H1 (cell line): ENCODE measurements around the gene SLC66A2. TPM values are rescaled to one million over a fixed set of nuclear protein-coding genes. Genes with fewer than 3 reads are reported as not detected.

Experiments used
- CTCF ChIA-PET: fragments of 300-600 bp; sonication (Branson Sonifier 250); formaldehyde crosslinking; loops from one replicate; lab custom pipeline; 2021; ENCODE audit not compliant: partially characterized antibody; lab: Charles Lee
- POLR2A ChIA-PET: fragments of 300-600 bp; sonication (Branson Sonifier 250); formaldehyde crosslinking; loops from one replicate; lab custom pipeline; 2021; ENCODE audit warnings: inconsistent platforms; ENCODE audit not compliant: partially characterized antibody; lab: Charles Lee
- DNase-seq, 2 experiments: peaks; one replicate each; pipeline versions ENCODE4 v3.0.0 to v3.0.0-alpha.2; 2010 to 2022; ENCODE audit warnings: low spot score in 2 of 2, low read depth in 1 of 2, mixed read lengths in 1 of 2
- FAIRE-seq: peaks from 2 replicates; lab custom pipeline; 2011; peaks lifted over from hg19 to GRCh38; lab: Jason Lieb, UNC
- H2AFZ ChIP-seq: 2 replicates; pipeline ENCODE4 v1.8.1; 2012; ENCODE audit warnings: low read length, inconsistent platforms
- H2AK5ac ChIP-seq: 2 replicates; pipeline ENCODE4 v1.6.1; 2013; ENCODE audit warnings: low read depth, low read length
- H2BK120ac ChIP-seq: replicated peaks from 2 replicates; pipeline ENCODE3; 2013; ENCODE audit warnings: low read depth, low read length, inconsistent platforms
- H2BK12ac ChIP-seq: 2 replicates; pipeline ENCODE4 v1.6.1; 2013; ENCODE audit warnings: low read depth, low read length
- H2BK15ac ChIP-seq: 2 replicates; pipeline ENCODE4 v1.6.1; 2013; ENCODE audit warnings: low read length
- H2BK20ac ChIP-seq: 2 replicates; pipeline ENCODE4 v1.6.1; 2013; ENCODE audit warnings: low read length
- H2BK5ac ChIP-seq: 2 replicates; pipeline ENCODE4 v1.6.1; 2013; ENCODE audit warnings: low read depth, low read length
- H3K14ac ChIP-seq: 2 replicates; pipeline ENCODE4 v1.6.1; 2013; ENCODE audit warnings: inconsistent platforms; ENCODE audit not compliant: insufficient read length
- H3K18ac ChIP-seq: 2 replicates; pipeline ENCODE4 v1.6.1; 2013; ENCODE audit warnings: low read length; ENCODE audit errors: extremely low read depth
- H3K23ac ChIP-seq: 2 replicates; pipeline ENCODE4 v1.6.1; 2013; ENCODE audit warnings: inconsistent platforms; ENCODE audit not compliant: insufficient read length
- H3K23me2 ChIP-seq: 2 replicates; pipeline ENCODE4 v1.6.1; 2013; ENCODE audit warnings: low read depth, low read length
- H3K27ac ChIP-seq: 2 replicates; pipeline ENCODE4 v1.6.1; 2011; ENCODE audit warnings: low read depth, low read length, inconsistent platforms
- H3K27me3 ChIP-seq, 4 experiments: replicated peaks in 1 of 4; 1 replicate in 1 of 4; 2 replicates in 3 of 4; pipeline versions ENCODE4 v1.6.1 to v1.8.1; 2011 to 2013; ENCODE audit warnings: low read length in 3 of 4, mild to moderate bottlenecking in 3 of 4, inconsistent platforms in 2 of 4, mixed read lengths in 2 of 4, moderate library complexity in 1 of 4; ENCODE audit not compliant: control insufficient read depth in 3 of 4, insufficient read depth in 3 of 4; ENCODE audit errors: extremely low read depth in 1 of 4
- H3K36me3 ChIP-seq, 4 experiments: 2 replicates each; pipeline versions ENCODE4 v1.6.1 to v1.8.1; 2011 to 2013; ENCODE audit warnings: mild to moderate bottlenecking in 4 of 4, low read length in 3 of 4, moderate library complexity in 2 of 4, control low read depth in 1 of 4, inconsistent platforms in 1 of 4; ENCODE audit not compliant: insufficient read depth in 4 of 4, control insufficient read depth in 2 of 4
- H3K4ac ChIP-seq: replicated peaks from 2 replicates; pipeline ENCODE3; 2013; ENCODE audit warnings: low read length, low read depth, mixed read lengths, inconsistent platforms; ENCODE audit not compliant: insufficient read length
- H3K4me1 ChIP-seq, 4 experiments: replicated peaks in 1 of 4; 1 replicate in 1 of 4; 2 replicates in 3 of 4; pipeline versions ENCODE4 v1.6.1 to v1.8.1; 2011 to 2013; ENCODE audit warnings: low read length in 3 of 4, inconsistent platforms in 2 of 4, mixed read lengths in 1 of 4; ENCODE audit not compliant: insufficient read depth in 4 of 4, control insufficient read depth in 3 of 4
- H3K4me2 ChIP-seq, 2 experiments: 2 replicates each; pipeline versions ENCODE4 v1.6.1 to v1.8.1; 2011 to 2013; ENCODE audit warnings: low read depth in 2 of 2, low read length in 2 of 2, control low read depth in 1 of 2, inconsistent platforms in 1 of 2, mild to moderate bottlenecking in 1 of 2; ENCODE audit not compliant: insufficient read depth in 1 of 2
- H3K4me3 ChIP-seq, 4 experiments: fragments of 200-600, 300-600 bp in 1 of 4; sonication (generic), shearing (Covaris generic), sonication (Bioruptor Twin) in 1 of 4; 2 replicates each; pipeline versions ENCODE4 v1.5.1 to v1.8.1; 2011 to 2016; ENCODE audit warnings: low read length in 4 of 4, low read depth in 3 of 4, control low read depth in 2 of 4, inconsistent platforms in 2 of 4, mild to moderate bottlenecking in 2 of 4, mixed read lengths in 1 of 4, moderate library complexity in 1 of 4; ENCODE audit not compliant: insufficient read depth in 2 of 4; ENCODE audit errors: extremely low read depth in 1 of 4
- H3K56ac ChIP-seq: replicated peaks from 2 replicates; pipeline ENCODE3; 2013; ENCODE audit warnings: low read depth, mild to moderate bottlenecking, mixed read lengths, low read length, inconsistent platforms; ENCODE audit not compliant: insufficient read length
- H3K79me1 ChIP-seq: 2 replicates; pipeline ENCODE4 v1.6.1; 2013; ENCODE audit warnings: low read depth, low read length, control low read depth
- H3K79me2 ChIP-seq, 2 experiments: 2 replicates each; pipeline versions ENCODE4 v1.6.1 to v1.8.1; 2012 to 2013; ENCODE audit warnings: low read length in 2 of 2, mild to moderate bottlenecking in 2 of 2, inconsistent platforms in 1 of 2; ENCODE audit not compliant: insufficient read depth in 2 of 2, control insufficient read depth in 1 of 2
- H3K9ac ChIP-seq, 4 experiments: replicated peaks in 1 of 4; 1 replicate in 1 of 4; 2 replicates in 3 of 4; pipeline versions ENCODE4 v1.6.1 to v1.8.1; 2011 to 2013; ENCODE audit warnings: low read depth in 3 of 4, low read length in 3 of 4, control low read depth in 2 of 4, mild to moderate bottlenecking in 2 of 4, moderate library complexity in 2 of 4, inconsistent platforms in 1 of 4; ENCODE audit errors: extremely low read depth in 1 of 4
- H3K9me3 ChIP-seq, 2 experiments: 2 replicates each; pipeline versions ENCODE4 v1.6.1 to v1.8.1; 2012 to 2013; ENCODE audit warnings: mild to moderate bottlenecking in 2 of 2, moderate library complexity in 2 of 2, control low read depth in 1 of 2, inconsistent platforms in 1 of 2, low read depth in 1 of 2, low read length in 1 of 2, mixed read lengths in 1 of 2; ENCODE audit not compliant: insufficient read depth in 2 of 2
- H4K20me1 ChIP-seq, 2 experiments: replicated peaks in 1 of 2; 2 replicates each; pipeline versions ENCODE3 to v1.8.1; 2011 to 2013; ENCODE audit warnings: inconsistent platforms in 2 of 2, low read length in 2 of 2, mild to moderate bottlenecking in 1 of 2; ENCODE audit not compliant: insufficient read depth in 2 of 2, control insufficient read depth in 1 of 2
- H4K5ac ChIP-seq: 2 replicates; pipeline ENCODE4 v1.6.1; 2013; ENCODE audit warnings: low read length, low read depth, mixed read lengths, inconsistent platforms; ENCODE audit not compliant: insufficient read length
- H4K8ac ChIP-seq: 2 replicates; pipeline ENCODE4 v1.8.0; 2013; ENCODE audit warnings: mild to moderate bottlenecking, moderate library complexity, low read length, inconsistent platforms; ENCODE audit not compliant: insufficient read depth; ENCODE audit errors: extremely low read depth
- H4K91ac ChIP-seq: replicated peaks from 2 replicates; pipeline ENCODE3; 2013; ENCODE audit warnings: low read length, mixed read lengths, inconsistent platforms; ENCODE audit not compliant: insufficient read length
- CHD1 ChIP-seq: IDR thresholded peaks from 2 replicates; pipeline ENCODE4 v1.6.1; 2012; ENCODE audit warnings: low read depth, low read length, improper control_type of control experiment
- FOSL1 ChIP-seq: IDR thresholded peaks from 2 replicates; pipeline ENCODE4 v1.6.1; 2011; ENCODE audit warnings: mild to moderate bottlenecking, low read depth, low read length, moderate library complexity; ENCODE audit not compliant: insufficient read depth
- GTF2F1 ChIP-seq: IDR thresholded peaks from 2 replicates; pipeline ENCODE4 v1.6.1; 2012; ENCODE audit warnings: low read depth, low read length, improper control_type of control experiment, borderline replicate concordance
- HDAC2 ChIP-seq, 2 experiments: fragments of 300-600 bp in 1 of 2; sonication (generic) in 1 of 2; IDR thresholded peaks; 2 replicates each; pipeline ENCODE4 v1.6.1; 2011 to 2012; ENCODE audit warnings: low read depth in 2 of 2, low read length in 2 of 2, mild to moderate bottlenecking in 2 of 2, moderate library complexity in 2 of 2, borderline replicate concordance in 1 of 2, inconsistent platforms in 1 of 2
- POLR2A ChIP-seq, 2 experiments: IDR thresholded peaks; 1 replicate in 1 of 2; 2 replicates in 1 of 2; pipeline ENCODE4 v1.6.1; 2011; ENCODE audit warnings: low read depth in 2 of 2, low read length in 2 of 2, mild to moderate bottlenecking in 2 of 2; ENCODE audit errors: control extremely low read depth in 1 of 2
- POLR2AphosphoS5 ChIP-seq: IDR thresholded peaks from 2 replicates; pipeline ENCODE4 v1.6.1; 2011; ENCODE audit warnings: low read depth, low read length
- RXRA ChIP-seq: IDR thresholded peaks from 2 replicates; pipeline ENCODE4 v1.6.1; 2011; ENCODE audit warnings: low read depth, mild to moderate bottlenecking, low read length, moderate library complexity; ENCODE audit not compliant: insufficient read depth
- SIX5 ChIP-seq: IDR thresholded peaks from 2 replicates; pipeline ENCODE4 v1.6.1; 2011; ENCODE audit warnings: mild to moderate bottlenecking, low read depth, low read length
- SP1 ChIP-seq: IDR thresholded peaks from 2 replicates; pipeline ENCODE4 v1.6.1; 2011; ENCODE audit warnings: low read depth, low read length
- SP4 ChIP-seq: IDR thresholded peaks from 2 replicates; pipeline ENCODE4 v1.6.1; 2012; ENCODE audit warnings: low read length, inconsistent platforms
- TEAD4 ChIP-seq: IDR thresholded peaks from 2 replicates; pipeline ENCODE4 v1.6.1; 2012; ENCODE audit warnings: low read depth, low read length, inconsistent platforms, mixed read lengths
- WGBS, 2 experiments: shearing (Covaris generic) in 1 of 2; methylation state at CpG; one replicate each; pipeline versions ENCODE4 v1.1.6 to v1.1.7; 2013 to 2015; ENCODE audit warnings: low lambda C conversion rate in 2 of 2, mixed read lengths in 2 of 2, inconsistent platforms in 1 of 2, low coverage in 1 of 2, missing lambda C conversion rate in 1 of 2; ENCODE audit not compliant: insufficient replicate concordance in 2 of 2, insufficient coverage in 1 of 2, insufficient read length in 1 of 2; ENCODE audit errors: extremely low coverage in 1 of 2, missing lambda C conversion rate in 1 of 2; 5-methylcytosine and 5-hydroxymethylcytosine counted together
- polyA plus RNA-seq, 7 experiments: library from polyadenylated mRNA; depleted of rRNA in 3 of 7; stranded (reverse) in 5 of 7; unstranded in 2 of 7; fragments of >200 nt in 5 of 7; fragments of 200-250 nt in 2 of 7; gene quantifications; 1 replicate in 5 of 7; 2 replicates in 1 of 7; 4 replicates in 1 of 7; pipeline versions ENCODE4 v1.2.1 to v1.2.3, GENCODE V29; 2011 to 2013; ENCODE audit warnings: missing spikeins in 2 of 7, mixed read lengths in 2 of 7
- total RNA-seq: library from RNA; stranded (reverse); fragmentation: NEBNext Ultra II Directional; extraction: Animal tissue kit (Norgen Biotek cat#: 25700); gene quantifications from 2 replicates; pipeline ENCODE4 v1.2.1, GENCODE V29; 2021
- TF ChIP-seq, protein P1 (sequence below): IDR thresholded peaks from 2 replicates; pipeline ENCODE4 v1.6.1; 2012; ENCODE audit warnings: low read length, inconsistent platforms

The SLC66A2 gene
- total and polyA plus RNA-seq, 2 of the 8 experiments (the other 6 are each of a cell fraction or from before 2014, with no cell fraction given): 15.0 to 18.9 TPM

DNA sequence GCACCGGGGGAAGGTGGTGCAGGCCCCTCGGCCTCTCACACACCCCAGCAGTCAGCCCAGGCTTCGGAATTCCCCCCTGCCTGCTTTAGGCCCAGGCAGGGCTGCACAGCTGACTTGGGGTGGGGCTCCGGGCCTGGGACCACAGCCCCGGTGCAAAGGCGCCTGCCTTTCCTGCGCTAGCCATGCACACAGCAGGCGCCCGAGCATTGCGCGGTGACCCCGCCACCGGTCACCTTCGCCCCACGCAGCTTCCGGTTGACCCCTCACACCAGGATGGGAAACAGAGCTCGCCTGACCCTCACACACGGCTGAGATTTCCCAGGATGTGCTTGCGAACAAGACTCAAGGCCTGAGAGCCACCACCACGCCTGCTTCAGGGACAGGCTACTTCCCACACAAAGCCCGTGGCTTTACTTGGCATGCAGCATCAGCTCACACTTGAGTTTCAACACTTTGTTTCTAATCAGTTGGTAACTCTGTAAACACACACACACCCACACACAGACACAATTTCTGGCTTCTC, 46.0 kb downstream of the SLC66A2 start:
- Histone ChIP-seq H3K27ac (no peak overlapping the region), H3K56ac (no peak overlapping the region)
- TF ChIP-seq GTF2F1 (no peak), RXRA (no peak), FOSL1 (no peak), SP1 (no peak), CHD1 (no peak), POLR2AphosphoS5 (no peak), HDAC2 (IDR thresholded peaks at IDR 0.05; ENCODE audit: borderline replicate concordance in 1 of 2, low read depth in 2 of 2, low read length in 2 of 2) (no peak), POLR2A (IDR thresholded peaks at IDR 0.05; ENCODE audit: control extremely low read depth in 1 of 2, low read depth in 2 of 2, low read length in 2 of 2) (no peak), SIX5 (no peak), SP4 (no peak), TEAD4 (no peak)
- TF ChIP-seq, protein P1, sequence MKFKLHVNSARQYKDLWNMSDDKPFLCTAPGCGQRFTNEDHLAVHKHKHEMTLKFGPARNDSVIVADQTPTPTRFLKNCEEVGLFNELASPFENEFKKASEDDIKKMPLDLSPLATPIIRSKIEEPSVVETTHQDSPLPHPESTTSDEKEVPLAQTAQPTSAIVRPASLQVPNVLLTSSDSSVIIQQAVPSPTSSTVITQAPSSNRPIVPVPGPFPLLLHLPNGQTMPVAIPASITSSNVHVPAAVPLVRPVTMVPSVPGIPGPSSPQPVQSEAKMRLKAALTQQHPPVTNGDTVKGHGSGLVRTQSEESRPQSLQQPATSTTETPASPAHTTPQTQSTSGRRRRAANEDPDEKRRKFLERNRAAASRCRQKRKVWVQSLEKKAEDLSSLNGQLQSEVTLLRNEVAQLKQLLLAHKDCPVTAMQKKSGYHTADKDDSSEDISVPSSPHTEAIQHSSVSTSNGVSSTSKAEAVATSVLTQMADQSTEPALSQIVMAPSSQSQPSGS: no peak

More for the DNA sequence above, 46.0 kb downstream of the SLC66A2 start:
- Histone ChIP-seq H4K20me1 (peaks cover 0 to 1% of the 10 kb centered on the region in 2 experiments), H3K23me2 (no peaks in the 10 kb centered on the region; the same call in 1 of the 2 replicates), H2AFZ (no peak overlapping the region), H3K27me3 (no peaks in the 10 kb centered on the region), H2BK20ac (no peak overlapping the region), H3K23ac (no peak overlapping the region), H3K9me3 (peaks cover 3 to 37% of the 10 kb centered on the region in 2 experiments; a peak in 3 of 4 replicates), H2AK5ac (no peak overlapping the region), H4K8ac (peak overlapping the region; percentile 35; the same call in 1 of the 2 replicates), H2BK15ac (no peak overlapping the region), H3K4me3 (no peak overlapping the region), H2BK120ac (no peak overlapping the region), H3K14ac (no peak overlapping the region), H3K4me2 (no peak overlapping the region), H3K36me3 (peaks cover 0 to 15% (median 0%) of the 10 kb centered on the region in 4 experiments; a peak in 3 of 8 replicates), H3K9ac (no peak overlapping the region), H3K4me1 (no peaks in the 10 kb centered on the region), H4K91ac (no peak overlapping the region), H3K18ac (no peak overlapping the region), H2BK5ac (0 out of 2 replicates have a peak overlapping the region, but pooled peaks have one; percentile 52), H3K79me2 (no peaks in the 10 kb centered on the region), H3K4ac (no peak overlapping the region), H4K5ac (no peak overlapping the region), H2BK12ac (no peak overlapping the region), H3K79me1 (no peaks in the 10 kb centered on the region)
- FAIRE-seq (no peak), DNase-seq (peak in 1 of 2 experiments; percentile 41)
- CTCF ChIA-PET: interaction anchor here (1.1 to 1.5 kb wide), 3 partner anchors 8 to 19 kb away, joined by 3 to 6 read pairs (median 4); no protein-coding TSS in a partner anchor
- POLR2A ChIA-PET: interaction anchor here (1.2 kb wide), 1 partner anchor 47 kb away, joined by 3 read pairs; no protein-coding TSS in a partner anchor
- 93% methylated on average over 19 of the region's 21 CpGs; no CpG with 5 or more reads in 1 of the 2 experiments for WGBS, 2 experiments
